KMS-11 (cell line): ENCODE data around the gene CPED1.

Source experiments
- H2AFZ ChIP-seq: fragments of 200-600 bp; sonication (generic); 2 replicates; pipeline ENCODE4 v1.6.1; 2016; ENCODE audit warnings: antibody characterized with exemption, mixed run types, low read depth
- H3K27ac ChIP-seq: fragments of 200-600 bp; sonication (generic); 2 replicates; pipeline ENCODE4 v1.6.1; 2016; ENCODE audit warnings: mild to moderate bottlenecking, mixed run types
- H3K27me3 ChIP-seq: fragments of 200-600 bp; sonication (generic); 2 replicates; pipeline ENCODE4 v1.6.1; 2017; ENCODE audit warnings: mild to moderate bottlenecking, low read depth, mixed run types, moderate library complexity; ENCODE audit not compliant: insufficient read depth
- H3K36me3 ChIP-seq: fragments of 200-600 bp; sonication (generic); 2 replicates; pipeline ENCODE4 v1.6.1; 2017; ENCODE audit warnings: mild to moderate bottlenecking, mixed run types; ENCODE audit not compliant: insufficient read depth
- H3K4me1 ChIP-seq: fragments of 200-600 bp; sonication (generic); 2 replicates; pipeline ENCODE4 v1.6.1; 2016; ENCODE audit warnings: mild to moderate bottlenecking, low read depth, mixed run types; ENCODE audit not compliant: poor library complexity, severe bottlenecking
- H3K4me2 ChIP-seq: fragments of 200-600 bp; sonication (generic); 2 replicates; pipeline ENCODE4 v1.7.0; 2016; ENCODE audit warnings: mild to moderate bottlenecking, mixed run types
- H3K4me3 ChIP-seq: fragments of 200-600 bp; sonication (generic); IDR thresholded peaks from 2 replicates; pipeline ENCODE4 v1.6.1; 2017; ENCODE audit warnings: low read depth, low read length, mixed read lengths; ENCODE audit not compliant: insufficient read depth
- H3K79me2 ChIP-seq: fragments of 200-600 bp; sonication (generic); 2 replicates; pipeline ENCODE4 v1.6.1; 2016; ENCODE audit warnings: low read depth, mixed run types; ENCODE audit not compliant: insufficient read depth
- H3K9ac ChIP-seq: fragments of 200-600 bp; sonication (generic); 2 replicates; pipeline ENCODE4 v1.6.1; 2016; ENCODE audit warnings: mild to moderate bottlenecking, mixed run types
- H4K20me1 ChIP-seq: fragments of 200-600 bp; sonication (generic); 2 replicates; pipeline ENCODE4 v1.6.1; 2016; ENCODE audit warnings: mild to moderate bottlenecking, mixed run types; ENCODE audit not compliant: insufficient read depth
- TF ChIP-seq, protein P1 (sequence below): fragments of 200-600 bp; sonication (generic); conservative IDR thresholded peaks from 2 replicates; pipeline ENCODE4 v1.6.1; 2017; ENCODE audit warnings: low read depth, mild to moderate bottlenecking, antibody characterized with exemption, low read length, moderate library complexity, mixed read lengths

CPED1 gene

DNA sequence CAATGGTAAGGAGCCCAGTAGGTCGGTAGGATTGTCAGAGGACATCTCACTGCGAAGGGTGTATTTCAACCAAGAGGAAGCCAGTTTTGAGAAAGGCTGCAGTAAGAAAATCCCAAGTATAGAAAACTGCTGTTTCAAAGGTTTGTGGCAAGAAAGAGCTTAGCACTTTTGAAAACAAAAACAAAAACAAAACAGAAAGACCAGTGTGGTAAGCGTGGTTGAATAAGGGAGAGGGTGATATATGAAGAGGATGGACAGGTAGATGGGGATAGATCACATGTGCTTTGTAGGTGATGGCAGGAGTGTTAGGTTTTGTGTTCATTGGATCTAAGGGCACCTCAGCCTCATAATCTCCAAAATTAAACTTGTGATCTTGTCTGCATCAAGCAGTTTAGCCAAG lies 198.7 kb downstream of the CPED1 start:
- no peak overlapping the region for H3K4me3 ChIP-seq
- TF ChIP-seq, protein P1, sequence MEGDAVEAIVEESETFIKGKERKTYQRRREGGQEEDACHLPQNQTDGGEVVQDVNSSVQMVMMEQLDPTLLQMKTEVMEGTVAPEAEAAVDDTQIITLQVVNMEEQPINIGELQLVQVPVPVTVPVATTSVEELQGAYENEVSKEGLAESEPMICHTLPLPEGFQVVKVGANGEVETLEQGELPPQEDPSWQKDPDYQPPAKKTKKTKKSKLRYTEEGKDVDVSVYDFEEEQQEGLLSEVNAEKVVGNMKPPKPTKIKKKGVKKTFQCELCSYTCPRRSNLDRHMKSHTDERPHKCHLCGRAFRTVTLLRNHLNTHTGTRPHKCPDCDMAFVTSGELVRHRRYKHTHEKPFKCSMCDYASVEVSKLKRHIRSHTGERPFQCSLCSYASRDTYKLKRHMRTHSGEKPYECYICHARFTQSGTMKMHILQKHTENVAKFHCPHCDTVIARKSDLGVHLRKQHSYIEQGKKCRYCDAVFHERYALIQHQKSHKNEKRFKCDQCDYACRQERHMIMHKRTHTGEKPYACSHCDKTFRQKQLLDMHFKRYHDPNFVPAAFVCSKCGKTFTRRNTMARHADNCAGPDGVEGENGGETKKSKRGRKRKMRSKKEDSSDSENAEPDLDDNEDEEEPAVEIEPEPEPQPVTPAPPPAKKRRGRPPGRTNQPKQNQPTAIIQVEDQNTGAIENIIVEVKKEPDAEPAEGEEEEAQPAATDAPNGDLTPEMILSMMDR, result no peak
- no peaks in the 10 kb centered on the region for H4K20me1 ChIP-seq
- peak overlapping the region; percentile 35 for H3K27ac ChIP-seq
- H3K9ac ChIP-seq, result no peak overlapping the region; the same call in 1 of the 2 replicates
- H3K27me3 ChIP-seq, result no peaks in the 10 kb centered on the region
- H3K4me2 ChIP-seq, result peak overlapping the region; percentile 77
- peaks cover 25% of the 10 kb centered on the region for H3K4me1 ChIP-seq
- H3K79me2 ChIP-seq, result no peaks in the 10 kb centered on the region
- no peaks in the 10 kb centered on the region for H3K36me3 ChIP-seq
- H2AFZ ChIP-seq, result peak overlapping the region; percentile 6

DNA sequence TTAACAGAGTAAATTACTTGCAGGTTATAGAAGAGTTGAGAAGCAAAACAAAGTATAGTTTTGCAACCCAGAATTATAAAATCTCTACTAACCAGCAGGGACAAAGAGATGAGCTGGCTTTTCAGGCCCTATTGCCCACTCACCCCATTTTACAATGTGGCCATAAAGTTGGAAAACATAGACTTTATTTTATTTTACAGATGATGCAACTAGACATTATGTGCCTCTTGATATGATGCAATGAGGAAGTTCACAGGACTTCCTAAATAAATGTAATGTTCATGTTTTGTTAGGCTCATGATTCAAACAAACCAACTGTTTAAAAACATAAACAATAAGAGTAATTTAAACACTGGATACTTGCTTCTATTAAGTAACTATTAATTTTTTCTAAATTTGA lies 199.2 kb downstream of the CPED1 start:
- Histone ChIP-seq H2AFZ (peak overlapping the region; percentile 6), H4K20me1 (no peaks in the 10 kb centered on the region), H3K36me3 (no peaks in the 10 kb centered on the region), H3K4me3 (no peak overlapping the region), H3K79me2 (no peaks in the 10 kb centered on the region), H3K4me1 (peaks cover 25% of the 10 kb centered on the region), H3K9ac (no peak overlapping the region), H3K4me2 (peak overlapping the region; percentile 77), H3K27me3 (no peaks in the 10 kb centered on the region), H3K27ac (peak overlapping the region; percentile 35; the same call in 1 of the 2 replicates)
- TF ChIP-seq, protein P1, result no peak

DNA sequence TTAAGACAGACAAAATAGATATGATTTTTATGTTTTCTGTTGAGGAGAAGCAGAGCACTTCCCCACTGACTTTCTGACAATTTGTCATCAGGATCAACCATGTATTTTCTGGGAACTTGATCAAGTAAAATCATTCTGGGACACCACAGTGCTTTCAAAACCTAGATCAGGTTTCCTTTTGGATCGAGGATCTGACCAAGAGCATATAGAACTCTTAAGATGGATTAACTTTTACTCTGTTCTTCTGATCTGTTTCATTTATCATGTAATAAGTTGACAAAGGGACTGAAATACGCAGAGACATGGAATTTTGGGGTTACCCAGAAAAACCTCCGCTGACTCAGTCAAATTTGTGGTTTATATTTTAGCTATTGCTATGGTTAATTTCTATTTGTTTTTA lies 204.3 kb downstream of the CPED1 start:
- Histone ChIP-seq H3K27me3 (no peaks in the 10 kb centered on the region), H3K9ac (no peak overlapping the region), H2AFZ (no peak overlapping the region), H3K27ac (no peak overlapping the region), H3K4me3 (no peak overlapping the region), H4K20me1 (no peaks in the 10 kb centered on the region), H3K79me2 (no peaks in the 10 kb centered on the region), H3K4me1 (peaks cover 7% of the 10 kb centered on the region), H3K36me3 (no peaks in the 10 kb centered on the region), H3K4me2 (no peak overlapping the region)
- TF ChIP-seq, protein P1, result no peak

DNA sequence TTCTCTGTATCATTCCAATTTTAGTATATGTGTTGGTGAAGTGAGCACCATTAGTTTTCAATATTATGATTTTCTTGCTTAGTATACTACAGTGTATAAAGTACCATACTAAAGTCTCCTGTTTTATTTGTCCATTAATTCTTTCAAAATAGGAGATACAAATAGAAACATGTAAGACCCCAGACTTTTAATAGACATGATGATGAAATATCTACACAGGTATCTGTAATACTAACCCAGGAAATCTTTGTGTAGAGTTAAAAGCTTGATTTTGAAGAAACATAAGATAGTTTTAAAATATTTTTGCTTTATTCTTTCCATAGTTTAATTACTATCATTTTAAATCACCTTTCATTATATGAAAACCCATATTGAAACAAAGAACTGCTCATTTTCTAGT lies 206.5 kb downstream of the CPED1 start:
- H3K4me1 ChIP-seq, result no peaks in the 10 kb centered on the region
- H3K79me2 ChIP-seq, result no peaks in the 10 kb centered on the region
- H3K36me3 ChIP-seq, result no peaks in the 10 kb centered on the region
- H3K27ac ChIP-seq, result no peak overlapping the region
- no peak overlapping the region for H3K9ac ChIP-seq
- no peaks in the 10 kb centered on the region for H3K27me3 ChIP-seq
- H3K4me2 ChIP-seq, result no peak overlapping the region
- no peak overlapping the region for H3K4me3 ChIP-seq
- no peak overlapping the region for H2AFZ ChIP-seq
- TF ChIP-seq, protein P1, result no peak
- no peaks in the 10 kb centered on the region for H4K20me1 ChIP-seq
